Stomach (tissue), 4 donors: ENCODE results near the gene HSPB7.
A peak's percentile ranks its signal among the peaks of the same experiment; 100 is the strongest.

Experiments
- EP300 ChIP-seq: sonication (generic); formaldehyde crosslinking; IDR thresholded peaks from one replicate; pipeline ENCODE4 v1.6.1; 2017; ENCODE audit warnings: antibody characterized with exemption
- POLR2A ChIP-seq, 4 donors: fragments of 450-650 bp; IDR thresholded peaks; one replicate each; pipeline ENCODE4 v1.6.1; 2016; ENCODE audit warnings: antibody characterized with exemption in 4 of 4, control low read depth in 2 of 4, mild to moderate bottlenecking in 1 of 4, moderate library complexity in 1 of 4
- POLR2AphosphoS5 ChIP-seq, 3 donors: sonication (generic); formaldehyde crosslinking; IDR thresholded peaks; one replicate each; pipeline ENCODE4 v1.6.1; 2016; ENCODE audit warnings: antibody characterized with exemption in 3 of 3
- TF ChIP-seq, protein P1 (sequence below), 7 experiments: fragments of 450-650 bp in 4 of 7; fragments of 200-600 bp in 3 of 7; sonication (generic) in 3 of 7; IDR thresholded peaks; one replicate each; pipeline ENCODE4 v1.5.1; 2016 to 2019; ENCODE audit warnings: antibody characterized with exemption in 7 of 7, control low read depth in 2 of 7, mild to moderate bottlenecking in 1 of 7

DNA sequence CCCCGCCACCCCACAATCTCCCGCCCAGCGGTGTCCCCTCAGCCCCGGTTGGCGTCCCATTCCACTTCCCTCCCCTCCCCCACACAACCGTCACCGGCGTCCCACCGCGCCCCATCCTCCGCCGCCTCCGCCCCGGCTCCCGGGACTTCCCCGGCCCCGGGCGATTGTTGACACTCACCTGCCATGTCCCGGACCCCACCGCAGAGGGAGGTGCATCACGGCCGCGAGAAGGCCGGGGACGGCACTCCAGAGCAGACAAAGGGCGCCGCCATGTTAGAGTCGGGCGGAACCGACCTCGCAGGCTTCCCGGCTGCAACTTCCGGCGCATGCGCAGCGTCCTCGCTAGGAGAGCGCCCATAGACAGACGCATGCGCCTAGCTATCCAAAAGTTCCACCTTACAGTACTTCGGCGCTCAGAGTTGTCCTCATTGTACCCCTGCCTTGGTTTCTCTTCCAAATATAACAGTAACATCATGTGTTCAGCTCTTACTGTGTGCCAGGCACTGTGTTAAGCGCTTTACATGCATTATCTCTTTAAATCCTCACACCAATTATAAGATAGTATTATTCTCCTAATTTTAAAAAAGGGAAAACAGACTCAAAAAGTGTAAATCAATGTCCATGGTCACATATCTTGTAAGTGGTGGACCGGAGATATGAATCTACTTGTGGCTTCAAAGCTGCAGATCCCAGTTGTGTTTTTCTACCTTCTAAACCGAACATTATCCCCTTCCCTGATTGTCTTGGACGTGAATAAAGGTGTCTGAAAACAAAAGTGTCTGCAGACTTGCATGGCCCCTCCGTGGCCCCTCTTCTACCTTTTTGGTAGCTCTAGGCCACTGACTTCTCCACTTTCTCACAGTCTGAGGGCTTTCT is 41.8 kb downstream of the HSPB7 start, which contains the start of gene ZBTB17:
- TF ChIP-seq, protein P1, sequence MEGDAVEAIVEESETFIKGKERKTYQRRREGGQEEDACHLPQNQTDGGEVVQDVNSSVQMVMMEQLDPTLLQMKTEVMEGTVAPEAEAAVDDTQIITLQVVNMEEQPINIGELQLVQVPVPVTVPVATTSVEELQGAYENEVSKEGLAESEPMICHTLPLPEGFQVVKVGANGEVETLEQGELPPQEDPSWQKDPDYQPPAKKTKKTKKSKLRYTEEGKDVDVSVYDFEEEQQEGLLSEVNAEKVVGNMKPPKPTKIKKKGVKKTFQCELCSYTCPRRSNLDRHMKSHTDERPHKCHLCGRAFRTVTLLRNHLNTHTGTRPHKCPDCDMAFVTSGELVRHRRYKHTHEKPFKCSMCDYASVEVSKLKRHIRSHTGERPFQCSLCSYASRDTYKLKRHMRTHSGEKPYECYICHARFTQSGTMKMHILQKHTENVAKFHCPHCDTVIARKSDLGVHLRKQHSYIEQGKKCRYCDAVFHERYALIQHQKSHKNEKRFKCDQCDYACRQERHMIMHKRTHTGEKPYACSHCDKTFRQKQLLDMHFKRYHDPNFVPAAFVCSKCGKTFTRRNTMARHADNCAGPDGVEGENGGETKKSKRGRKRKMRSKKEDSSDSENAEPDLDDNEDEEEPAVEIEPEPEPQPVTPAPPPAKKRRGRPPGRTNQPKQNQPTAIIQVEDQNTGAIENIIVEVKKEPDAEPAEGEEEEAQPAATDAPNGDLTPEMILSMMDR (IDR thresholded peaks at IDR 0.05) = no peak
- TF ChIP-seq POLR2A (IDR thresholded peaks at IDR 0.05) = peak in 1 of 4 donors; percentile 40
- TF ChIP-seq EP300 = no peak
- peak; percentile 57 to 93 (median 88) for TF ChIP-seq POLR2AphosphoS5 (IDR thresholded peaks at IDR 0.05)
